Caco-2 (cell line): ENCODE measurements around the gene TLR4. TPM values are rescaled to one million over a fixed set of nuclear protein-coding genes. Genes with fewer than 3 reads are reported as not detected.

Experiments used
- BruUV-seq: library from RNA; stranded (reverse); fragments of 400-500 nt; replicated peaks from 2 replicates; lab custom pipeline; 2021; lab: Mats Ljungman, UMichigan
- CTCF ChIA-PET: fragments of 300-600 bp; sonication (Branson Sonifier 250); formaldehyde crosslinking; loops from one replicate; lab custom pipeline; 2022; ENCODE audit warnings: antibody characterized with exemption; lab: Charles Lee
- POLR2A ChIA-PET: fragments of 300-600 bp; sonication (Branson Sonifier 250); formaldehyde crosslinking; loops from one replicate; lab custom pipeline; 2022; ENCODE audit warnings: antibody characterized with exemption; lab: Charles Lee
- DNase-seq, 2 experiments: peaks; one replicate each; pipeline versions ENCODE4 v3.0.0 to v3.0.0-alpha.2; 2020 to 2022
- H3K27me3 ChIP-seq: replicated peaks from 2 replicates; pipeline ENCODE4 v1.6.0; 2011; ENCODE audit warnings: low read length; ENCODE audit not compliant: control insufficient read depth, insufficient read depth
- H3K36me3 ChIP-seq: 2 replicates; pipeline ENCODE4 v1.5.1; 2011; ENCODE audit warnings: low read length; ENCODE audit not compliant: control insufficient read depth, insufficient read depth
- H3K4me1 ChIP-seq: fragments of 250-450 bp; sonication (Bioruptor Pico); 2 replicates; pipeline ENCODE4 v1.5.1; 2020; ENCODE audit warnings: mild to moderate bottlenecking
- H3K4me3 ChIP-seq: 2 replicates; pipeline ENCODE4 v1.5.1; 2011; ENCODE audit warnings: low read depth, mild to moderate bottlenecking, control low read depth, low read length
- H3K9me3 ChIP-seq: fragments of 250-450 bp; sonication (Bioruptor Pico); 2 replicates; pipeline ENCODE4 v1.5.1; 2020; ENCODE audit warnings: mild to moderate bottlenecking, moderate library complexity
- H3K27ac Mint-ChIP-seq: one replicate; pipeline ENCODE4 v1.8.0; 2022; ENCODE audit warnings: mixed read lengths; ENCODE audit not compliant: unreplicated experiment
- H3K27me3 Mint-ChIP-seq: one replicate; pipeline ENCODE4 v1.8.0; 2022; ENCODE audit warnings: mixed read lengths; ENCODE audit not compliant: insufficient read depth, unreplicated experiment
- H3K36me3 Mint-ChIP-seq: one replicate; pipeline ENCODE4 v1.8.0; 2022; ENCODE audit warnings: mild to moderate bottlenecking, mixed read lengths; ENCODE audit not compliant: insufficient read depth, unreplicated experiment
- H3K4me1 Mint-ChIP-seq: one replicate; pipeline ENCODE4 v1.8.0; 2022; ENCODE audit warnings: low read depth, mixed read lengths; ENCODE audit not compliant: unreplicated experiment
- H3K4me3 Mint-ChIP-seq: one replicate; pipeline ENCODE4 v1.8.0; 2022; ENCODE audit warnings: mild to moderate bottlenecking, moderate library complexity, mixed read lengths; ENCODE audit not compliant: unreplicated experiment
- H3K9me3 Mint-ChIP-seq: one replicate; pipeline ENCODE4 v1.8.0; 2022; ENCODE audit warnings: mixed read lengths; ENCODE audit not compliant: unreplicated experiment
- intact Hi-C: fragments of 100-400 bp; cut with micrococcal nuclease; formaldehyde crosslinking; loops from one replicate; pipeline ENCODE4 v1.10.0; 2022; ENCODE audit not compliant: unreplicated experiment
- total RNA-seq: library from RNA; stranded (reverse); gene quantifications from 2 replicates; pipeline ENCODE4 v1.2.3, GENCODE V29; 2022
- TF ChIP-seq, protein P1 (sequence below), 2 experiments: fragments of 200-600 bp in 1 of 2; IDR thresholded peaks; 1 replicate in 1 of 2; 2 replicates in 1 of 2; pipeline versions ENCODE4 v1.5.1 to v1.8.0; 2011 to 2022; ENCODE audit warnings: antibody characterized with exemption in 1 of 2, control low read depth in 1 of 2, inconsistent platforms in 1 of 2, low read depth in 1 of 2, low read length in 1 of 2, mild to moderate bottlenecking in 1 of 2, moderate library complexity in 1 of 2; ENCODE audit not compliant: insufficient read depth in 1 of 2, severe bottlenecking in 1 of 2, unreplicated experiment in 1 of 2

TLR4 gene
- total RNA-seq, 1 experiment from 2014 or later = not detected

DNA sequence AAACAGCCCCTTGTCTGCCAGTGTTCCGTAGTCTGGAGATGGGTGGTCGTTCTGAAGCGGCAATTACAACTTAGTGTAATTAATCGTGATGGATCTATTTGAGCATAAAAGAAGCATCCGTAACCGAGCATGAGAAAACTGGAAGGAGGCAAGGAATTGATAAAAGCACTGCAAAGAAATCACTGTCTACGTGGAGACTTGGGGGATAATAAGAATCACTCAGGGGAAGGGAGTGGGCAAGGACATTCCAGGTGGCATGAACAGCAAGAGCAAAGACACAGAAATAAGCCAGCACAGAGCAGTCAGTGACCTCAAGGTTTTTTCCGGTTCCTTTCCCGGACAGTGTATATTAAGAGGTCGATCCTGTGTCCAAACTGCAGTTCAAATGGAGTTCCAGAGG is 35.0 kb downstream of the TLR4 start:
- Mint-ChIP-seq H3K27me3 (peaks cover 3% of the 10 kb centered on the region), H3K4me1 (no peaks in the 10 kb centered on the region), H3K4me3 (no peak overlapping the region), H3K27ac (no peak overlapping the region), H3K9me3 (no peaks in the 10 kb centered on the region), H3K36me3 (no peaks in the 10 kb centered on the region)
- H3K36me3 ChIP-seq = no peaks in the 10 kb centered on the region
- POLR2A ChIA-PET = no interaction called here
- no TSS peak for BruUV-seq
- no peaks in the 10 kb centered on the region for H3K4me1 ChIP-seq
- TF ChIP-seq, protein P1, sequence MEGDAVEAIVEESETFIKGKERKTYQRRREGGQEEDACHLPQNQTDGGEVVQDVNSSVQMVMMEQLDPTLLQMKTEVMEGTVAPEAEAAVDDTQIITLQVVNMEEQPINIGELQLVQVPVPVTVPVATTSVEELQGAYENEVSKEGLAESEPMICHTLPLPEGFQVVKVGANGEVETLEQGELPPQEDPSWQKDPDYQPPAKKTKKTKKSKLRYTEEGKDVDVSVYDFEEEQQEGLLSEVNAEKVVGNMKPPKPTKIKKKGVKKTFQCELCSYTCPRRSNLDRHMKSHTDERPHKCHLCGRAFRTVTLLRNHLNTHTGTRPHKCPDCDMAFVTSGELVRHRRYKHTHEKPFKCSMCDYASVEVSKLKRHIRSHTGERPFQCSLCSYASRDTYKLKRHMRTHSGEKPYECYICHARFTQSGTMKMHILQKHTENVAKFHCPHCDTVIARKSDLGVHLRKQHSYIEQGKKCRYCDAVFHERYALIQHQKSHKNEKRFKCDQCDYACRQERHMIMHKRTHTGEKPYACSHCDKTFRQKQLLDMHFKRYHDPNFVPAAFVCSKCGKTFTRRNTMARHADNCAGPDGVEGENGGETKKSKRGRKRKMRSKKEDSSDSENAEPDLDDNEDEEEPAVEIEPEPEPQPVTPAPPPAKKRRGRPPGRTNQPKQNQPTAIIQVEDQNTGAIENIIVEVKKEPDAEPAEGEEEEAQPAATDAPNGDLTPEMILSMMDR (IDR thresholded peaks at IDR 0.05; ENCODE audit: insufficient read depth in 1 of 2, low read depth in 1 of 2, low read length in 1 of 2, severe bottlenecking in 1 of 2, unreplicated experiment in 1 of 2) = no peak
- no peak overlapping the region for H3K4me3 ChIP-seq
- intact Hi-C loops = no loop called here
- no peaks in the 10 kb centered on the region for H3K9me3 ChIP-seq
- DNase-seq = no peak
- CTCF ChIA-PET = no interaction called here
- H3K27me3 ChIP-seq = no peaks in the 10 kb centered on the region

DNA sequence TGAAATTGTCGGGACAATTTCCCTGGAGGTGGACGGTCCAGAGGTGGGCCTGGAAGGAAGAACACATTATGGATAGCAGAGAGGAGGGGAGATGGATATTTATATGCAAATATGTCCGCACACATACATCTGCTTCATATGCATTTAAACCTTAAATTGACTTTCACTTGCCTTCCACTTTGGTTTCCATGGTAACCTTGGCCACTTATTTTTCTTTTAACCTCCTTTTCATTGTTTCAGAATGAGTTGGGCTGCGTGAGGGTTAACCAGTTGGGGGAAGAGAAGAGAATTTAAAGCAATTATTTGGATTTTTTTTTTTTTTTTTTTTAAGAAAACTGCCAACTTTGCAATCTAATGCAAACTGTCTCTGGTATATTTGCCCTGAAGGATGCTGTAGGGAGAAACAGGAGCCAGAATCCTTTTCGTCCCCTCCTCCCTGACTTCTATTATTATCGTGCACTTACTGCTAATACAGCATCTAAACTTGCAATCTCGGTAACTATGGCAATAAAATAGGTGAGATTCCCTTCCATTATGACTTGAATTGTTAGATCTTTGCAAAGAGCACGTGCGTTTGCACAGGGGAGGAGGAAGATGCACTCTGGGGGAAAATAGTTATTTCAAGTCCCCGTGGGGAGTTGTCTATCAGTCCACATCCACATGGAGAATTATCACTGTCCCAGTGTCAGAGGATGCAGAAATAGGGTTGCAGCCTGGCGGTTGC is 35.6 kb downstream of the TLR4 start:
- Mint-ChIP-seq H3K27ac (no peak overlapping the region), H3K9me3 (no peaks in the 10 kb centered on the region), H3K27me3 (peaks cover 5% of the 10 kb centered on the region), H3K36me3 (no peaks in the 10 kb centered on the region), H3K4me1 (no peaks in the 10 kb centered on the region), H3K4me3 (no peak overlapping the region)
- POLR2A ChIA-PET = no interaction called here
- Histone ChIP-seq H3K27me3 (no peaks in the 10 kb centered on the region), H3K4me3 (no peak overlapping the region), H3K36me3 (no peaks in the 10 kb centered on the region), H3K9me3 (no peaks in the 10 kb centered on the region), H3K4me1 (no peaks in the 10 kb centered on the region)
- intact Hi-C loops = no loop called here
- CTCF ChIA-PET = no interaction called here
- BruUV-seq = no TSS peak
- TF ChIP-seq, protein P1 (IDR thresholded peaks at IDR 0.05; ENCODE audit: insufficient read depth in 1 of 2, low read depth in 1 of 2, low read length in 1 of 2, severe bottlenecking in 1 of 2, unreplicated experiment in 1 of 2) = no peak
- no peak for DNase-seq

DNA sequence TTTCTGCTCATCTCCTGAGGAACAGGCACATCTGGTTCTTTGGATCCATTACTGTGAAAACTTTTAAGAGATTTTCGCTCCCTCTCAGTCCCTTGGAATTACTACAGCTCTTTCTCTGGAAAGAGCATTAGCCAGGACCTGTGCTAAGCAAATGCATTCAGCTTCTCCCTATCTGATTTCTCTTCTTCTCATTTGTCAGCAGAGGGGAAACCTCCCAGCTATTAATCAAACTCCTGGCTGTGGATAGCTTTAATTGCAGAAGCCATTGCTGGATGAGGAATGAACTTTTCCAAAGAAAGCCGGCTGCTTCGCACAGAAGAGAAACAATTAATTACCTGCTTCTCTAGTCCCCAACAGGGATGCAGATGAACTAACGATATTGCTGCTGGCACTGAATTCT is 37.9 kb downstream of the TLR4 start:
- H3K4me1 ChIP-seq = no peaks in the 10 kb centered on the region
- Mint-ChIP-seq H3K36me3 (no peaks in the 10 kb centered on the region), H3K27ac (no peak overlapping the region), H3K4me3 (no peak overlapping the region), H3K9me3 (no peaks in the 10 kb centered on the region), H3K27me3 (peaks cover 5% of the 10 kb centered on the region), H3K4me1 (no peaks in the 10 kb centered on the region)
- H3K36me3 ChIP-seq = no peaks in the 10 kb centered on the region
- ChIA-PET POLR2A (no interaction called here), CTCF (no interaction called here)
- intact Hi-C loops = no loop called here
- no peak overlapping the region for H3K4me3 ChIP-seq
- H3K27me3 ChIP-seq = no peaks in the 10 kb centered on the region
- H3K9me3 ChIP-seq = no peaks in the 10 kb centered on the region
- DNase-seq = no peak
- BruUV-seq = no TSS peak
- TF ChIP-seq, protein P1 (IDR thresholded peaks at IDR 0.05; ENCODE audit: insufficient read depth in 1 of 2, low read depth in 1 of 2, low read length in 1 of 2, severe bottlenecking in 1 of 2, unreplicated experiment in 1 of 2) = no peak
